Lower leg skin (tissue), 3 donors: ENCODE measurements around the gene SOCS2.

Experiments
- POLR2A ChIP-seq, 2 donors: fragments of 450-650 bp; IDR thresholded peaks; one replicate each; pipeline ENCODE4 v1.6.1; 2016 to 2017; ENCODE audit warnings: antibody characterized with exemption in 2 of 2, mild to moderate bottlenecking in 1 of 2, moderate library complexity in 1 of 2
- TF ChIP-seq, protein P1 (sequence below), 3 donors: fragments of 450-650 bp; IDR thresholded peaks; one replicate each; pipeline ENCODE4 v1.5.1; 2016; ENCODE audit warnings: antibody characterized with exemption in 3 of 3, mild to moderate bottlenecking in 3 of 3, moderate library complexity in 2 of 3

DNA sequence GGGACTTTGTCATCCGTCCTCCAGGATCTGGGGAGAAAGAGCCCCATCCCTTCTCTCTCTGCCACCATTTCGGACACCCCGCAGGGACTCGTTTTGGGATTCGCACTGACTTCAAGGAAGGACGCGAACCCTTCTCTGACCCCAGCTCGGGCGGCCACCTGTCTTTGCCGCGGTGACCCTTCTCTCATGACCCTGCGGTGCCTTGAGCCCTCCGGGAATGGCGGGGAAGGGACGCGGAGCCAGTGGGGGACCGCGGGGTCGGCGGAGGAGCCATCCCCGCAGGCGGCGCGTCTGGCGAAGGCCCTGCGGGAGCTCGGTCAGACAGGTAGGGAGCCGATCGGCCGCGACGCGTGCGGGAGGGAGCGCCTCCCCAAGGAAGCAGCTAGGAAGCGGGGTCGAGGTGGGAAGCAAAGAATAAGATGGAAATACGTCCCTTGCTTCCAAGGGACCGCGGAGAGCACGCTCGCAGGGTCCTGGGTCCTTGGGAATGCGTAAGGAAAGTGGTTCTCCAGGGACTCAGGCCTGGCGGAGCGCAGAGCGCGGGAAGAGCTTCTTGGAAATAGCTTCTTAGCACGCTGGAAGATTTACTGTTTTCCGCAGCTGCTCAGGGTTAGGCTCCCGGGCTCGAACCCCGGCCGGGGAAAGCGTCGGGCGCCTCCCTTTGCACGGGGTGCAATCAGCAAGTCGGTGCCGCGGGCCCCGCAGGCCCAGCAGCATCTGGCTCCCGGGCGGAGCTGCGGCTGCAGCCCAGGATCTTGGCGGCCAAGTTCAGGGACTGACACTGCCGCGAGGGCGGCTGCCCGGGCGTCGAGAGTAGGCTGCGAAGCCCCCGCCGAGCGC, 457 bp downstream of the SOCS2 start:
- TF ChIP-seq, protein P1, sequence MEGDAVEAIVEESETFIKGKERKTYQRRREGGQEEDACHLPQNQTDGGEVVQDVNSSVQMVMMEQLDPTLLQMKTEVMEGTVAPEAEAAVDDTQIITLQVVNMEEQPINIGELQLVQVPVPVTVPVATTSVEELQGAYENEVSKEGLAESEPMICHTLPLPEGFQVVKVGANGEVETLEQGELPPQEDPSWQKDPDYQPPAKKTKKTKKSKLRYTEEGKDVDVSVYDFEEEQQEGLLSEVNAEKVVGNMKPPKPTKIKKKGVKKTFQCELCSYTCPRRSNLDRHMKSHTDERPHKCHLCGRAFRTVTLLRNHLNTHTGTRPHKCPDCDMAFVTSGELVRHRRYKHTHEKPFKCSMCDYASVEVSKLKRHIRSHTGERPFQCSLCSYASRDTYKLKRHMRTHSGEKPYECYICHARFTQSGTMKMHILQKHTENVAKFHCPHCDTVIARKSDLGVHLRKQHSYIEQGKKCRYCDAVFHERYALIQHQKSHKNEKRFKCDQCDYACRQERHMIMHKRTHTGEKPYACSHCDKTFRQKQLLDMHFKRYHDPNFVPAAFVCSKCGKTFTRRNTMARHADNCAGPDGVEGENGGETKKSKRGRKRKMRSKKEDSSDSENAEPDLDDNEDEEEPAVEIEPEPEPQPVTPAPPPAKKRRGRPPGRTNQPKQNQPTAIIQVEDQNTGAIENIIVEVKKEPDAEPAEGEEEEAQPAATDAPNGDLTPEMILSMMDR (IDR thresholded peaks at IDR 0.05): no peak
- TF ChIP-seq POLR2A (IDR thresholded peaks at IDR 0.05): no peak
